ENCODE results near the gene ABCG1. TPM values are rescaled to one million over a fixed set of nuclear protein-coding genes. Genes with fewer than 3 reads are reported as not detected.

ABCG1 gene
- polyA plus RNA-seq, 1 donor from 2014 or later, result 14.2 TPM

GRCh38 chr21:42182713-42183371, 36.1 kb upstream of the ABCG1 start:
- Histone ChIP-seq H3F3A (ENCODE audit: insufficient read depth, low read length, poor library complexity, severe bottlenecking) (no peaks in the 10 kb centered on the region), H3K79me2 (replicated peaks; ENCODE audit: insufficient read depth, low read length) (no peaks in the 10 kb centered on the region), H3K36me3 (ENCODE audit: insufficient read depth, low read length) (no peaks in the 10 kb centered on the region), H2AFZ (ENCODE audit: low read depth, low read length) (no peak overlapping the region), H3K9ac (ENCODE audit: low read length) (no peak overlapping the region), H3K27me3 (ENCODE audit: insufficient read depth, low read depth, low read length) (no peaks in the 10 kb centered on the region), H3K9me2 (ENCODE audit: insufficient read depth, low read length) (no peaks in the 10 kb centered on the region), H3K27ac (ENCODE audit: low read length) (no peak overlapping the region), H3K4me3 (ENCODE audit: low read length) (no peak overlapping the region), H3K4me2 (ENCODE audit: low read length) (no peak overlapping the region), H4K20me1 (ENCODE audit: insufficient read depth) (no peaks in the 10 kb centered on the region), H3K9me3 (ENCODE audit: low read length) (no peaks in the 10 kb centered on the region)
- TF ChIP-seq EP300 (conservative IDR thresholded peaks at IDR 0.05; ENCODE audit: poor library complexity, severe bottlenecking) (no peak), POLR2AphosphoS5 (IDR thresholded peaks at IDR 0.05) (no peak), CTCF (IDR thresholded peaks at IDR 0.05; ENCODE audit: poor library complexity, severe bottlenecking) (no peak), EZH2 (IDR thresholded peaks at IDR 0.05; ENCODE audit: borderline replicate concordance, insufficient read depth, low read length, poor library complexity, severe bottlenecking) (no peak)

- H3K9ac ChIP-seq (ENCODE audit: low read length), result no peak overlapping the region
- no peaks in the 10 kb centered on the region for H3K36me3 ChIP-seq (ENCODE audit: insufficient read depth, low read length)
- H2AFZ ChIP-seq (ENCODE audit: low read depth, low read length), result no peak overlapping the region
- H3K27me3 ChIP-seq (ENCODE audit: insufficient read depth, low read depth, low read length), result no peaks in the 10 kb centered on the region
- H3K9me3 ChIP-seq (ENCODE audit: low read length), result no peaks in the 10 kb centered on the region
- no peaks in the 10 kb centered on the region for H3K9me2 ChIP-seq (ENCODE audit: insufficient read depth, low read length)
- no peak overlapping the region for H3K4me2 ChIP-seq (ENCODE audit: low read length)
- H3K27ac ChIP-seq (ENCODE audit: low read length), result no peak overlapping the region
- H3K4me3 ChIP-seq (ENCODE audit: low read length), result no peak overlapping the region
- H3K79me2 ChIP-seq (replicated peaks; ENCODE audit: insufficient read depth, low read length), result no peaks in the 10 kb centered on the region
- no peaks in the 10 kb centered on the region for H4K20me1 ChIP-seq (ENCODE audit: insufficient read depth)
- H3F3A ChIP-seq (ENCODE audit: insufficient read depth, low read length, poor library complexity, severe bottlenecking), result no peaks in the 10 kb centered on the region
- TF ChIP-seq SMC3 (conservative IDR thresholded peaks at IDR 0.05; ENCODE audit: poor library complexity) (no peak), TAF1 (IDR thresholded peaks at IDR 0.05; ENCODE audit: low read depth) (no peak), REST (IDR thresholded peaks at IDR 0.05; ENCODE audit: borderline replicate concordance) (no peak), EP300 (conservative IDR thresholded peaks at IDR 0.05; ENCODE audit: poor library complexity, severe bottlenecking) (no peak)
Observed at GRCh38 chr21:42183374-42184266, 35.3 kb upstream of the ABCG1 start.
